HEK293 (cell line): ENCODE measurements around the gene ADAMTS16.

ENCODE experiments used
- FEZF1 ChIP-seq: fragments of 450-650 bp; formaldehyde crosslinking; IDR thresholded peaks from 2 replicates; pipeline ENCODE4 v1.5.1; 2016; ENCODE audit warnings: missing biosample characterization, missing genetic modification characterization
- ZBTB20 ChIP-seq: fragments of 450-650 bp; formaldehyde crosslinking; IDR thresholded peaks from 2 replicates; pipeline ENCODE4 v1.5.1; 2016; ENCODE audit warnings: missing biosample characterization, missing genetic modification characterization
- ZNF223 ChIP-seq: fragments of 450-650 bp; formaldehyde crosslinking; IDR thresholded peaks from 2 replicates; pipeline ENCODE4 v1.5.1; 2016; ENCODE audit warnings: missing biosample characterization, missing genetic modification characterization
- ZNF621 ChIP-seq: fragments of 450-650 bp; formaldehyde crosslinking; IDR thresholded peaks from 2 replicates; pipeline ENCODE4 v1.5.1; 2017; ENCODE audit warnings: missing biosample characterization, missing genetic modification characterization
- TF ChIP-seq, protein P1 (sequence below): fragments of 450-650 bp; formaldehyde crosslinking; IDR thresholded peaks from 2 replicates; pipeline ENCODE4 v1.5.1; 2016; ENCODE audit warnings: missing biosample characterization, missing genetic modification characterization
- TF ChIP-seq, protein P2 (sequence below): fragments of 450-650 bp; formaldehyde crosslinking; IDR thresholded peaks from 2 replicates; pipeline ENCODE4 v1.5.1; 2016; ENCODE audit warnings: missing biosample characterization, missing genetic modification characterization, low read depth
- TF ChIP-seq, protein P3 (sequence below): fragments of 450-650 bp; formaldehyde crosslinking; IDR thresholded peaks from 2 replicates; pipeline ENCODE4 v1.5.1; 2016; ENCODE audit warnings: missing biosample characterization, missing genetic modification characterization
- TF ChIP-seq, protein P4 (sequence below): sonication (generic); formaldehyde crosslinking; IDR thresholded peaks from 2 replicates; pipeline ENCODE4 v1.8.1; 2022; ENCODE audit warnings: mild to moderate bottlenecking, moderate library complexity, missing genetic modification reagents
- TF ChIP-seq, protein P5 (sequence below): fragments of 450-650 bp; formaldehyde crosslinking; IDR thresholded peaks from 2 replicates; pipeline ENCODE4 v1.5.1; 2016; ENCODE audit warnings: missing biosample characterization, missing genetic modification characterization
- TF ChIP-seq, protein P6 (sequence below): fragments of 450-650 bp; formaldehyde crosslinking; IDR thresholded peaks from 2 replicates; pipeline ENCODE4 v1.5.1; 2017; ENCODE audit warnings: missing biosample characterization, missing genetic modification characterization

DNA sequence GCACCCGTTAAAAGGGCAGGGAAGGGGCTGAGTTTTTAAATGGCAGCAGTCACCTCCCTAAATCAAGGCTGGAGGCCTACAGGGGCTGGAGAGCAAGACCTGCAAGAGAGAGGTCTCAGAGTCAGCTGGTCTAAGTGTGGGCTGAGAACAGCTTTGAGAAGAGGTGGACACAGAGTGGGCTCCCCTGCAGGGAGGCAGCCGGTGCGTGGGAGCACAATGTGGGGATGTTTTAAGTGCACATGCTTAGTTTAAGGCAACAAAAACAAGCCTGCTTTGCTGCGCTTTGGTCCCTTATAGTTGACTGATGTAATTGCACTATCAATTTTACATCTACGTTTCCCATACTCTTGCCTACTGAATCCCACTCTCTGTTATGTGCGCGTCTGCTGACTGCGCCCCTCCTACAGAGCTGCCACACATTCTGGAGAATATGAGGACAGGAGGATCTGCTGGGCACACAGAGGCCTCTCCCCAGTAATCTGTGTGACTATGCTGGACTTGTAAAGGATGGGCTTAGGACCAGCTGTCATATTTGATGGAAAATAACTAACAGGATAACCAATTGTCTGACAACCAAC lies 220.3 kb downstream of the ADAMTS16 start:
- TF ChIP-seq, protein P1, sequence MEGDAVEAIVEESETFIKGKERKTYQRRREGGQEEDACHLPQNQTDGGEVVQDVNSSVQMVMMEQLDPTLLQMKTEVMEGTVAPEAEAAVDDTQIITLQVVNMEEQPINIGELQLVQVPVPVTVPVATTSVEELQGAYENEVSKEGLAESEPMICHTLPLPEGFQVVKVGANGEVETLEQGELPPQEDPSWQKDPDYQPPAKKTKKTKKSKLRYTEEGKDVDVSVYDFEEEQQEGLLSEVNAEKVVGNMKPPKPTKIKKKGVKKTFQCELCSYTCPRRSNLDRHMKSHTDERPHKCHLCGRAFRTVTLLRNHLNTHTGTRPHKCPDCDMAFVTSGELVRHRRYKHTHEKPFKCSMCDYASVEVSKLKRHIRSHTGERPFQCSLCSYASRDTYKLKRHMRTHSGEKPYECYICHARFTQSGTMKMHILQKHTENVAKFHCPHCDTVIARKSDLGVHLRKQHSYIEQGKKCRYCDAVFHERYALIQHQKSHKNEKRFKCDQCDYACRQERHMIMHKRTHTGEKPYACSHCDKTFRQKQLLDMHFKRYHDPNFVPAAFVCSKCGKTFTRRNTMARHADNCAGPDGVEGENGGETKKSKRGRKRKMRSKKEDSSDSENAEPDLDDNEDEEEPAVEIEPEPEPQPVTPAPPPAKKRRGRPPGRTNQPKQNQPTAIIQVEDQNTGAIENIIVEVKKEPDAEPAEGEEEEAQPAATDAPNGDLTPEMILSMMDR (tag by site-specific recombination), result no peak
- TF ChIP-seq, protein P2, sequence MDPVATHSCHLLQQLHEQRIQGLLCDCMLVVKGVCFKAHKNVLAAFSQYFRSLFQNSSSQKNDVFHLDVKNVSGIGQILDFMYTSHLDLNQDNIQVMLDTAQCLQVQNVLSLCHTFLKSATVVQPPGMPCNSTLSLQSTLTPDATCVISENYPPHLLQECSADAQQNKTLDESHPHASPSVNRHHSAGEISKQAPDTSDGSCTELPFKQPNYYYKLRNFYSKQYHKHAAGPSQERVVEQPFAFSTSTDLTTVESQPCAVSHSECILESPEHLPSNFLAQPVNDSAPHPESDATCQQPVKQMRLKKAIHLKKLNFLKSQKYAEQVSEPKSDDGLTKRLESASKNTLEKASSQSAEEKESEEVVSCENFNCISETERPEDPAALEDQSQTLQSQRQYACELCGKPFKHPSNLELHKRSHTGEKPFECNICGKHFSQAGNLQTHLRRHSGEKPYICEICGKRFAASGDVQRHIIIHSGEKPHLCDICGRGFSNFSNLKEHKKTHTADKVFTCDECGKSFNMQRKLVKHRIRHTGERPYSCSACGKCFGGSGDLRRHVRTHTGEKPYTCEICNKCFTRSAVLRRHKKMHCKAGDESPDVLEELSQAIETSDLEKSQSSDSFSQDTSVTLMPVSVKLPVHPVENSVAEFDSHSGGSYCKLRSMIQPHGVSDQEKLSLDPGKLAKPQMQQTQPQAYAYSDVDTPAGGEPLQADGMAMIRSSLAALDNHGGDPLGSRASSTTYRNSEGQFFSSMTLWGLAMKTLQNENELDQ (tag by site-specific recombination), result no peak
- TF ChIP-seq, protein P3, sequence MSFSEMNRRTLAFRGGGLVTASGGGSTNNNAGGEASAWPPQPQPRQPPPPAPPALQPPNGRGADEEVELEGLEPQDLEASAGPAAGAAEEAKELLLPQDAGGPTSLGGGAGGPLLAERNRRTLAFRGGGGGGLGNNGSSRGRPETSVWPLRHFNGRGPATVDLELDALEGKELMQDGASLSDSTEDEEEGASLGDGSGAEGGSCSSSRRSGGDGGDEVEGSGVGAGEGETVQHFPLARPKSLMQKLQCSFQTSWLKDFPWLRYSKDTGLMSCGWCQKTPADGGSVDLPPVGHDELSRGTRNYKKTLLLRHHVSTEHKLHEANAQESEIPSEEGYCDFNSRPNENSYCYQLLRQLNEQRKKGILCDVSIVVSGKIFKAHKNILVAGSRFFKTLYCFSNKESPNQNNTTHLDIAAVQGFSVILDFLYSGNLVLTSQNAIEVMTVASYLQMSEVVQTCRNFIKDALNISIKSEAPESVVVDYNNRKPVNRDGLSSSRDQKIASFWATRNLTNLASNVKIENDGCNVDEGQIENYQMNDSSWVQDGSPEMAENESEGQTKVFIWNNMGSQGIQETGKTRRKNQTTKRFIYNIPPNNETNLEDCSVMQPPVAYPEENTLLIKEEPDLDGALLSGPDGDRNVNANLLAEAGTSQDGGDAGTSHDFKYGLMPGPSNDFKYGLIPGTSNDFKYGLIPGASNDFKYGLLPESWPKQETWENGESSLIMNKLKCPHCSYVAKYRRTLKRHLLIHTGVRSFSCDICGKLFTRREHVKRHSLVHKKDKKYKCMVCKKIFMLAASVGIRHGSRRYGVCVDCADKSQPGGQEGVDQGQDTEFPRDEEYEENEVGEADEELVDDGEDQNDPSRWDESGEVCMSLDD (tag by site-specific recombination), result no peak
- TF ChIP-seq ZNF223 (tag by site-specific recombination) (no peak), ZBTB20 (no peak), ZNF621 (tag by site-specific recombination) (no peak), FEZF1 (tag by site-specific recombination) (no peak)
- TF ChIP-seq, protein P4, sequence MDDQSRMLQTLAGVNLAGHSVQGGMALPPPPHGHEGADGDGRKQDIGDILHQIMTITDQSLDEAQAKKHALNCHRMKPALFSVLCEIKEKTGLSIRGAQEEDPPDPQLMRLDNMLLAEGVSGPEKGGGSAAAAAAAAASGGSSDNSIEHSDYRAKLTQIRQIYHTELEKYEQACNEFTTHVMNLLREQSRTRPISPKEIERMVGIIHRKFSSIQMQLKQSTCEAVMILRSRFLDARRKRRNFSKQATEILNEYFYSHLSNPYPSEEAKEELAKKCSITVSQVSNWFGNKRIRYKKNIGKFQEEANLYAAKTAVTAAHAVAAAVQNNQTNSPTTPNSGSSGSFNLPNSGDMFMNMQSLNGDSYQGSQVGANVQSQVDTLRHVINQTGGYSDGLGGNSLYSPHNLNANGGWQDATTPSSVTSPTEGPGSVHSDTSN (CRISPR knock-in tag), result no peak
- TF ChIP-seq, protein P5, sequence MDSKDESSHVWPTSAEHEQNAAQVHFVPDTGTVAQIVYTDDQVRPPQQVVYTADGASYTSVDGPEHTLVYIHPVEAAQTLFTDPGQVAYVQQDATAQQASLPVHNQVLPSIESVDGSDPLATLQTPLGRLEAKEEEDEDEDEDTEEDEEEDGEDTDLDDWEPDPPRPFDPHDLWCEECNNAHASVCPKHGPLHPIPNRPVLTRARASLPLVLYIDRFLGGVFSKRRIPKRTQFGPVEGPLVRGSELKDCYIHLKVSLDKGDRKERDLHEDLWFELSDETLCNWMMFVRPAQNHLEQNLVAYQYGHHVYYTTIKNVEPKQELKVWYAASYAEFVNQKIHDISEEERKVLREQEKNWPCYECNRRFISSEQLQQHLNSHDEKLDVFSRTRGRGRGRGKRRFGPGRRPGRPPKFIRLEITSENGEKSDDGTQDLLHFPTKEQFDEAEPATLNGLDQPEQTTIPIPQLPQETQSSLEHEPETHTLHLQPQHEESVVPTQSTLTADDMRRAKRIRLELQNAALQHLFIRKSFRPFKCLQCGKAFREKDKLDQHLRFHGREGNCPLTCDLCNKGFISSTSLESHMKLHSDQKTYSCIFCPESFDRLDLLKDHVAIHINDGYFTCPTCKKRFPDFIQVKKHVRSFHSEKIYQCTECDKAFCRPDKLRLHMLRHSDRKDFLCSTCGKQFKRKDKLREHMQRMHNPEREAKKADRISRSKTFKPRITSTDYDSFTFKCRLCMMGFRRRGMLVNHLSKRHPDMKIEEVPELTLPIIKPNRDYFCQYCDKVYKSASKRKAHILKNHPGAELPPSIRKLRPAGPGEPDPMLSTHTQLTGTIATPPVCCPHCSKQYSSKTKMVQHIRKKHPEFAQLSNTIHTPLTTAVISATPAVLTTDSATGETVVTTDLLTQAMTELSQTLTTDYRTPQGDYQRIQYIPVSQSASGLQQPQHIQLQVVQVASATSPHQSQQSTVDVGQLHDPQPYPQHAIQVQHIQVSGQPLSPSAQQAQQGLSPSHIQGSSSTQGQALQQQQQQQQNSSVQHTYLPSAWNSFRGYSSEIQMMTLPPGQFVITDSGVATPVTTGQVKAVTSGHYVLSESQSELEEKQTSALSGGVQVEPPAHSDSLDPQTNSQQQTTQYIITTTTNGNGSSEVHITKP, result no peak
- TF ChIP-seq, protein P6, sequence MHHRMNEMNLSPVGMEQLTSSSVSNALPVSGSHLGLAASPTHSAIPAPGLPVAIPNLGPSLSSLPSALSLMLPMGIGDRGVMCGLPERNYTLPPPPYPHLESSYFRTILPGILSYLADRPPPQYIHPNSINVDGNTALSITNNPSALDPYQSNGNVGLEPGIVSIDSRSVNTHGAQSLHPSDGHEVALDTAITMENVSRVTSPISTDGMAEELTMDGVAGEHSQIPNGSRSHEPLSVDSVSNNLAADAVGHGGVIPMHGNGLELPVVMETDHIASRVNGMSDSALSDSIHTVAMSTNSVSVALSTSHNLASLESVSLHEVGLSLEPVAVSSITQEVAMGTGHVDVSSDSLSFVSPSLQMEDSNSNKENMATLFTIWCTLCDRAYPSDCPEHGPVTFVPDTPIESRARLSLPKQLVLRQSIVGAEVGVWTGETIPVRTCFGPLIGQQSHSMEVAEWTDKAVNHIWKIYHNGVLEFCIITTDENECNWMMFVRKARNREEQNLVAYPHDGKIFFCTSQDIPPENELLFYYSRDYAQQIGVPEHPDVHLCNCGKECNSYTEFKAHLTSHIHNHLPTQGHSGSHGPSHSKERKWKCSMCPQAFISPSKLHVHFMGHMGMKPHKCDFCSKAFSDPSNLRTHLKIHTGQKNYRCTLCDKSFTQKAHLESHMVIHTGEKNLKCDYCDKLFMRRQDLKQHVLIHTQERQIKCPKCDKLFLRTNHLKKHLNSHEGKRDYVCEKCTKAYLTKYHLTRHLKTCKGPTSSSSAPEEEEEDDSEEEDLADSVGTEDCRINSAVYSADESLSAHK, result no peak
